ENCODE data around the gene NUP214.

The NUP214 gene

GRCh38 chr9:131129183-131129582, 3.8 kb downstream of the NUP214 start:
- Histone ChIP-seq H3K9me3 (ENCODE audit: insufficient read depth, low read length) (no peaks in the 10 kb centered on the region), H3F3A (ENCODE audit: insufficient read depth) (no peaks in the 10 kb centered on the region; the same call in 1 of the 2 replicates), H3K4me3 (ENCODE audit: insufficient read depth, low read length, poor library complexity, severe bottlenecking) (no peak overlapping the region), H3K9ac (ENCODE audit: low read length) (no peak overlapping the region), H3K79me2 (ENCODE audit: insufficient read depth, low read length) (peaks cover 29% of the 10 kb centered on the region), H2AFZ (ENCODE audit: low read depth, low read length, severe bottlenecking) (no peak overlapping the region), H3K27me3 (ENCODE audit: low read length) (no peaks in the 10 kb centered on the region), H3K9me2 (replicated peaks; ENCODE audit: insufficient read depth, low read length) (no peaks in the 10 kb centered on the region), H3K36me3 (ENCODE audit: low read length) (peaks cover 40% of the 10 kb centered on the region; the same call in 1 of the 2 replicates), H3K4me2 (ENCODE audit: low read depth, low read length, poor library complexity, severe bottlenecking) (no peak overlapping the region), H4K20me1 (ENCODE audit: low read depth, low read length) (no peaks in the 10 kb centered on the region), H3K27ac (ENCODE audit: low read depth, low read length) (no peak overlapping the region)
- TF ChIP-seq CTCF (IDR thresholded peaks at IDR 0.05; ENCODE audit: insufficient read depth, low read length, poor library complexity, severe bottlenecking) (no peak), EZH2phosphoT487 (conservative IDR thresholded peaks at IDR 0.05; ENCODE audit: low read length) (no peak)

- H3K36me3 ChIP-seq (ENCODE audit: low read length) = peaks cover 29% of the 10 kb centered on the region; the same call in 1 of the 2 replicates
Measured at GRCh38 chr9:131138676-131139075, 13.3 kb downstream of the NUP214 start.

GRCh38 chr9:131140112-131140511, 14.7 kb downstream of the NUP214 start:
- H3K9ac ChIP-seq (ENCODE audit: low read length) = no peak overlapping the region
- H3K4me3 ChIP-seq (ENCODE audit: insufficient read depth, low read length, poor library complexity, severe bottlenecking) = no peak overlapping the region
- H3K9me3 ChIP-seq (ENCODE audit: insufficient read depth, low read length) = no peaks in the 10 kb centered on the region

More at GRCh38 chr9:131138676-131139075, 13.3 kb downstream of the NUP214 start:
- H4K20me1 ChIP-seq (ENCODE audit: low read depth, low read length) = no peaks in the 10 kb centered on the region
- H3K79me2 ChIP-seq (ENCODE audit: insufficient read depth, low read length) = no peaks in the 10 kb centered on the region
- no peaks in the 10 kb centered on the region for H3F3A ChIP-seq (ENCODE audit: insufficient read depth)
- no peak overlapping the region for H3K27ac ChIP-seq (ENCODE audit: low read depth, low read length)
- no peak overlapping the region for H3K4me3 ChIP-seq (ENCODE audit: insufficient read depth, low read length, poor library complexity, severe bottlenecking)
- H3K4me2 ChIP-seq (ENCODE audit: low read depth, low read length, poor library complexity, severe bottlenecking) = no peak overlapping the region
- no peaks in the 10 kb centered on the region for H3K9me2 ChIP-seq (replicated peaks; ENCODE audit: insufficient read depth, low read length)
- no peaks in the 10 kb centered on the region for H3K27me3 ChIP-seq (ENCODE audit: low read length)
- H2AFZ ChIP-seq (ENCODE audit: low read depth, low read length, severe bottlenecking) = no peak overlapping the region
- H3K9me3 ChIP-seq (ENCODE audit: insufficient read depth, low read length) = no peaks in the 10 kb centered on the region
- TF ChIP-seq CTCF (IDR thresholded peaks at IDR 0.05; ENCODE audit: insufficient read depth, low read length, poor library complexity, severe bottlenecking) = no peak
- TF ChIP-seq EZH2phosphoT487 (conservative IDR thresholded peaks at IDR 0.05; ENCODE audit: low read length) = no peak
- no peak overlapping the region for H3K9ac ChIP-seq (ENCODE audit: low read length)

More at GRCh38 chr9:131140112-131140511, 14.7 kb downstream of the NUP214 start:
- Histone ChIP-seq H4K20me1 (ENCODE audit: low read depth, low read length) (no peaks in the 10 kb centered on the region), H3K27ac (ENCODE audit: low read depth, low read length) (no peak overlapping the region), H2AFZ (ENCODE audit: low read depth, low read length, severe bottlenecking) (no peak overlapping the region), H3K27me3 (ENCODE audit: low read length) (no peaks in the 10 kb centered on the region), H3K4me2 (ENCODE audit: low read depth, low read length, poor library complexity, severe bottlenecking) (no peak overlapping the region), H3K36me3 (ENCODE audit: low read length) (peaks cover 28% of the 10 kb centered on the region; the same call in 1 of the 2 replicates), H3K79me2 (ENCODE audit: insufficient read depth, low read length) (no peaks in the 10 kb centered on the region), H3F3A (ENCODE audit: insufficient read depth) (no peaks in the 10 kb centered on the region), H3K9me2 (replicated peaks; ENCODE audit: insufficient read depth, low read length) (no peaks in the 10 kb centered on the region)
- TF ChIP-seq CTCF (IDR thresholded peaks at IDR 0.05; ENCODE audit: insufficient read depth, low read length, poor library complexity, severe bottlenecking) (no peak), EZH2phosphoT487 (conservative IDR thresholded peaks at IDR 0.05; ENCODE audit: low read length) (no peak)

All from SU-DHL-6 (cell line).